AG09319 (cell line): ENCODE results near the gene TFE3.

Experiments
- DNase-seq: peaks from one replicate; pipeline ENCODE4 v3.0.0-alpha.2; 2010; ENCODE audit warnings: low read depth; ENCODE audit errors: extremely low read depth
- CTCF ChIP-seq: IDR thresholded peaks from 2 replicates; pipeline ENCODE4 v1.5.1; 2011; ENCODE audit warnings: low read depth, mild to moderate bottlenecking, inconsistent platforms, low read length, moderate library complexity

The TFE3 gene

GRCh38 chrX:49042581-49043219 is 457 bp downstream of the TFE3 start:
- no peak for DNase-seq

DNA sequence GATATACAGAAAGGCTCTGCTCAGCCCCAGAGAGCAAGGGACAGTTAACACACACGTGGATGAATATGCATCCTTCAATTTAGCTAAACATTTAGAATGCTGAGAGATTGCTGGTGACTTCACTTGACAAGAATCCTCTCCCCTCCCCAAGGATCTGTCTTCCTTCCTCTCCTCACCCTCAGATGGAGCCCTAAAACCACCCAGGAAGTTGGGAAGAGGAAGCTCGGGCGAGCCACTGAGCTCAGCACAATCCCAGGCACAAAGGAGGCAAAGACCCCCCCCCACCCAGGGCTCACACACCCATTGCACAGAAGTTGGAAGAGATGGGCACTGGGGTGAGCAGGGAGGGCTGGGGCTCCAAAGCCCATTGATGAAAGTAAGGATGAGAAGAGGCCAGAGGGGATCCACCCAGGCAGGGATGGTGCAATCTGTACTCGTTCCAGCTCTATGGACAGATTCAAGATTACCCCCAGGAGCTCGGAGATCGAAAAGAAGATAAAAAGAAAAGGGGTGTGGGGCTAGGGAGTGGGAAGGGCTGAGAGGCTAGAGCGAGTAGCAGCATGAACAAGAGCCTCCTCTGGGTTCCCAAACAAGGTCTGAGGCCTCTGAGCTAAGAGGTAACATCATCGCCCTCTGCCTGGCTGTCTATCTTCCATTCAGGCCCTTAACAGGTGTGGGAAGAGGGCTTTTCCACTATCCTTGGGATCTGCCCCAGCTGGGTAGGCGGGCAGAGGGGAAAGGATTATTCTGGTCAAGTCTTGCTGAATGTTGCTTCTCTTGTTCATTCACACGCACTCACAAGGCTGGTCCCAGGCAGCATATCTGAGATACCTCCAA is 1.2 kb downstream of the TFE3 start:
- TF ChIP-seq CTCF, result no peak
- no peak for DNase-seq

More at GRCh38 chrX:49042581-49043219, 457 bp downstream of the TFE3 start:
- no peak for TF ChIP-seq CTCF

GRCh38 chrX:49040376-49040955 is 2.7 kb downstream of the TFE3 start:
- TF ChIP-seq CTCF, result no peak
- no peak for DNase-seq

DNA sequence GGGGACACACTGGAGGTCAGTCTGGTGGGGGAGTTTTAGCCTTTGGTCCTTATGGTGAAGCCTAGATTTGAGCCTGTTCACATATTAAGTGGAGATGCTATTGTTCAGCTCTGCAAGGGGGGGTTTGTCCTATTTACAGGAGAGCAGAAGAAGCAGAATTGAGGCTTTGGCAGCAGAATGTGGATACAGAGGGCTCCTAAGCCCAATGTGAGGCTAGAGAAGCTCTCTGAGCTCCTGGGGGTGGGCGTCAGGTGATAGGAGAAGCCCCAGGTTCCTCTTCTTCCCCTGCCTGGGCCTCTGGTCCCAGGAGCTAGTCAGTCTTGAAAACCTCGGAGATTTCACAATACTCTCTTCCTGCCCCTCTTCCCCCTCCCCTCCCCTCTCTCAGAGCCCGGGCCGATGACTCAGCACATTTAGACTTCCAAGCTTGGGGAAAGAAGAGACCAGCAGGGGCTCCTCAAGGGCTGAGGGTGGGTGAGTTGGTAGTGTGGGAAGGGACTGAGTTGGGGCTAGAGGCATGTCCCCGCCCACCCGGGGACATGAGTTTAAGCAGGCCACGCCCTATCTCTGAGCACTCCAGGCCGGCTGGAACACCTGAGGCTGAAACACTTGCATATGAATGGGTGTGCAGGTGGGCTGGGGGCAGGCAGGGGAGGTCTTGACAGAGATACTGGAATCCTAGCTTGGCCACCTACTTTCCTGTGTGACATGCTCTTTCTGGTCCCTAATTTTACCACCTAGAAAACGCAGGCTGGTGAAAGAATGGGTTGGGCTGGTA is 3.4 kb downstream of the TFE3 start:
- peak; percentile 27 for TF ChIP-seq CTCF

DNA sequence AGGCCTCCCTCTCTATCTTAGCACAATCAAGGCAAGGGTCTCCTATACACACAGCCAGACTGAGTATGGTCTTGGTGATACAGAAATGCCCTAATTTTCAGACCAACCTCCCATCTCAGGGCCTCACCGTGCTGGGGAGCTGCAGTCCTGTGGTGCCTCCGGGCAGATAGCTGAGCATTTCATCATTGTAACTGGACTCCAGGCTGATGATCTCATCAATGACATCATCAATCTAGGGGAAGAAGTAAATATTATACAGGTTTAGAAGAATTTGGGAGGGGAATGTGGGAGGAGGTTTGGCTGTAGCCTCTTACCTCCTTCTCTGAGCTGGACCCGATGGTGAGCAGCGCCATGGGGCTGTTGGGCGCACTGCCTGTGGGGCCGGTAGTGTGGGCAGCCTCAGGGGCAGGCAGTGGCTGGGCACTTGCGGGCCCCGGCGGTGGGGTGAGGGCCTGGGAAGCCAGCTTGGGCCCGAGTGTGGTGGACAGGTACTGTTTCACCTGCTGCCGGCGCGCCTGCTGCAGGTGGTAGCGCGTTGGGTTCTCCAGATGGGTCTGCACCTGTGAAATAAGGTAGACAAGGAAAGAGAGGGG is 5.2 kb downstream of the TFE3 start:
- DNase-seq, result no peak

More for the DNA sequence above, 3.4 kb downstream of the TFE3 start:
- DNase-seq, result peak; percentile 87

DNA sequence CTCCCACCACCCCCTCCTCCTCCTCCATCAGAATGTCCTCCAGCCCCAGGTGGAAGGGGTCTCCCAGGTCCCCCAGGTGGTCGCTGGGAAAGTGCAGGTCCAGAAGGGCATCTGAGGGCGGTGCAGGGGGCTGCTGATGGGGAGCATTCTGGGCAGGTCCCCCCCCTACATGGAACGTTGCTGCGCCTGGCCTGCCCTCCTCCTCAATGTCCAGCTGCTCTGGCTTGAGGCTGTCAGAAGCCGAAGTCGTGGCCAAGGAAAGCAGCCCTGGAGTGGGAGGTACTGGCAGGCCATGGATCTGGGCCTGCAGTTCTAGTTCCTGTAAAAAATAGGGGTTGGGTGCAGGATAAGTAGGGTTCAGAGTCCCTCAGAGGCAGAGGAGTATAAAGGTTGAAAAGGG is 12.9 kb downstream of the TFE3 start:
- no peak for TF ChIP-seq CTCF
- no peak for DNase-seq

More for the DNA sequence above, 5.2 kb downstream of the TFE3 start:
- TF ChIP-seq CTCF, result no peak
